Measurements from ENCODE around the gene AMELX.

- TF ChIP-seq POLR2AphosphoS5 (IDR thresholded peaks at IDR 0.05) = no peak
- no peak for TF ChIP-seq CTCF (IDR thresholded peaks at IDR 0.05)
Observed at GRCh38 chrX:11287505-11287904, 5.7 kb upstream of the AMELX start.
